ENCODE measurements around the gene UBR7. TPM values are rescaled to one million over a fixed set of nuclear protein-coding genes. Genes with fewer than 3 reads are reported as not detected.

UBR7 gene
- total RNA-seq, 1 experiment from 2014 or later: 28.9 TPM

- ATAC-seq (no peak), DNase-seq (ENCODE audit: low spot score) (no peak)
- Mint-ChIP-seq H3K4me3 (no peak overlapping the region), H3K36me3 (no peaks in the 10 kb centered on the region), H3K4me1 (no peaks in the 10 kb centered on the region), H3K27me3 (ENCODE audit: low read depth) (no peaks in the 10 kb centered on the region), H3K27ac (no peak overlapping the region), H3K9me3 (no peaks in the 10 kb centered on the region)
- no peak for TF ChIP-seq FOXP4 (CRISPR knock-in tag; IDR thresholded peaks at IDR 0.05)
- no peak for TF ChIP-seq ATF6 (CRISPR knock-in tag; IDR thresholded peaks at IDR 0.05)
- no peak for TF ChIP-seq JUN (CRISPR knock-in tag; IDR thresholded peaks at IDR 0.05)
- TF ChIP-seq ESRRA (CRISPR knock-in tag; IDR thresholded peaks at IDR 0.05; ENCODE audit: borderline replicate concordance): no peak
- TF ChIP-seq SOX15 (CRISPR knock-in tag; IDR thresholded peaks at IDR 0.05): no peak
- CTCF ChIA-PET: interaction anchor here (1.0 to 4.5 kb wide), 5 partner anchors 8 to 223 kb away, joined by 3 to 24 read pairs (median 4); no protein-coding TSS in a partner anchor
- POLR2A ChIA-PET: no interaction called here
Observed at GRCh38 chr14:93175492-93175891, 31.6 kb upstream of the UBR7 start.

- H3K4me3 Mint-ChIP-seq: peak overlapping the region; percentile 79
- ATAC-seq (peak; percentile 4; the same call in 1 of the 2 replicates), DNase-seq (ENCODE audit: low spot score) (no peak)
- H3K27ac Mint-ChIP-seq: peak overlapping the region; percentile 95
- H3K36me3 Mint-ChIP-seq: peaks cover 10% of the 10 kb centered on the region; the same call in 1 of the 2 replicates
- CTCF ChIA-PET: interaction anchor here (0.7 to 3.1 kb wide), 17 partner anchors 9 to 435 kb away, joined by 3 to 34 read pairs (median 5); partner anchors contain the start of genes GON7, ITPK1 and UBR7
- peaks cover 18% of the 10 kb centered on the region for H3K4me1 Mint-ChIP-seq
- POLR2A ChIA-PET: interaction anchor here (0.5 to 2.7 kb wide), 4 partner anchors 15 to 416 kb away, joined by 4 to 23 read pairs (median 6); partner anchors contain the start of genes GON7 and UBR7
- H3K27me3 Mint-ChIP-seq (ENCODE audit: low read depth): no peaks in the 10 kb centered on the region
- no peaks in the 10 kb centered on the region for H3K9me3 Mint-ChIP-seq
- TF ChIP-seq TEAD4 (CRISPR knock-in tag; IDR thresholded peaks at IDR 0.05) (no peak), ZNF423 (CRISPR knock-in tag; IDR thresholded peaks at IDR 0.05) (no peak), E2F5 (CRISPR knock-in tag; IDR thresholded peaks at IDR 0.05) (no peak), KAT7 (CRISPR knock-in tag; IDR thresholded peaks at IDR 0.05; ENCODE audit: borderline replicate concordance) (no peak), ZNF138 (CRISPR knock-in tag; conservative IDR thresholded peaks at IDR 0.05) (no peak), JUN (CRISPR knock-in tag; IDR thresholded peaks at IDR 0.05) (no peak), JAZF1 (CRISPR knock-in tag; IDR thresholded peaks at IDR 0.05) (no peak), MYBL2 (CRISPR knock-in tag; IDR thresholded peaks at IDR 0.05) (no peak), TP53 (CRISPR knock-in tag; IDR thresholded peaks at IDR 0.05) (no peak), IRF2 (CRISPR knock-in tag; IDR thresholded peaks at IDR 0.05; ENCODE audit: borderline replicate concordance, low read depth) (no peak), ATF6 (CRISPR knock-in tag; IDR thresholded peaks at IDR 0.05) (no peak), ZNF512 (CRISPR knock-in tag; IDR thresholded peaks at IDR 0.05; ENCODE audit: borderline replicate concordance) (no peak)
Observed at GRCh38 chr14:93183596-93184317, 23.3 kb upstream of the UBR7 start.
